NCI-H2029 (cell line): ENCODE results near the gene FGF1.

ENCODE experiments used
- DNase-seq: peaks from one replicate; lab custom pipeline; 2025; lab: John Stamatoyannopoulos, UW

The FGF1 gene

GRCh38 chr5:142612494-142613270 lies 73.2 kb downstream of the FGF1 start:
- DNase-seq, result no peak

- peak; percentile 50 for DNase-seq
Observed at GRCh38 chr5:142611154-142611553, 74.7 kb downstream of the FGF1 start.

- no peak for DNase-seq
Observed at GRCh38 chr5:142610176-142611001, 75.5 kb downstream of the FGF1 start.

GRCh38 chr5:142609142-142609541 lies 76.7 kb downstream of the FGF1 start:
- no peak for DNase-seq

- peak; percentile 55 for DNase-seq
Observed at GRCh38 chr5:142608081-142608480, 77.8 kb downstream of the FGF1 start.

- no peak for DNase-seq
Observed at GRCh38 chr5:142605611-142606010, 80.3 kb downstream of the FGF1 start.

- no peak for DNase-seq
Observed at GRCh38 chr5:142602720-142603245, 83.1 kb downstream of the FGF1 start.

GRCh38 chr5:142601432-142601831 lies 84.5 kb downstream of the FGF1 start:
- DNase-seq, result no peak

GRCh38 chr5:142600611-142601358 lies 85.1 kb downstream of the FGF1 start:
- peak; percentile 53 for DNase-seq

GRCh38 chr5:142600092-142600491 lies 85.8 kb downstream of the FGF1 start:
- DNase-seq, result no peak

GRCh38 chr5:142598338-142598700 lies 87.6 kb downstream of the FGF1 start:
- no peak for DNase-seq

GRCh38 chr5:142597546-142598337 lies 88.1 kb downstream of the FGF1 start:
- DNase-seq, result no peak

- no peak for DNase-seq
Observed at GRCh38 chr5:142597025-142597424, 88.9 kb downstream of the FGF1 start.

GRCh38 chr5:142592365-142592764 lies 93.5 kb downstream of the FGF1 start:
- DNase-seq, result no peak

- no peak for DNase-seq
Observed at GRCh38 chr5:142590451-142591231, 95.2 kb downstream of the FGF1 start.

- no peak for DNase-seq
Observed at GRCh38 chr5:142589720-142590119, 96.2 kb downstream of the FGF1 start.

- no peak for DNase-seq
Observed at GRCh38 chr5:142587354-142587965, 98.4 kb downstream of the FGF1 start.

- DNase-seq, result no peak
Observed at GRCh38 chr5:142586552-142586951, 99.3 kb downstream of the FGF1 start.

GRCh38 chr5:142585451-142585850 lies 100.4 kb downstream of the FGF1 start:
- DNase-seq, result no peak

GRCh38 chr5:142584891-142585290 lies 101.0 kb downstream of the FGF1 start:
- DNase-seq, result no peak
